NCI-H2081 treated with DMSO at 0.1 percent for 48 hours (cell line): ENCODE measurements around the gene DGCR8.
"Not testable (repeated sequence)": the region's sequence is repeated elsewhere in the genome, so short reads cannot be mapped to it uniquely, and the experiment has no call there.

ENCODE experiments used
- DNase-seq: peaks from one replicate; lab custom pipeline; 2025; lab: John Stamatoyannopoulos, UW

The DGCR8 gene

GRCh38 chr22:20066617-20067383, 13.2 kb upstream of the DGCR8 start:
- DNase-seq = no peak

DNA sequence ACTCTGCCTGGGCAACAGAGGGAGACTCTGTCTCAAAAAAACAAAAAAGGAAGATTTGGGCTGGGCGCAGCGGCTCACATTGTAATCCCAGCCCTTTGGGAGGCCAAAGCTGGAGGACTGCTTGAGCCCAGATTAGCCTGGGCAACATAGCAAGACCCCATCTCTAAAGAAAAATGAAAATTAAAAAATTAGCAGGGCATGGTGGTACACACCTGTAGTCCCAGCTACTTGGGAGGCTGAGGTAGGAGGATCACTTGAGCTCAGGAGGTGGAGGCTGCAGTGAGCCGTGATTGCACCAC, 12.7 kb upstream of the DGCR8 start:
- not testable (repeated sequence) for DNase-seq

GRCh38 chr22:20068640-20069039, 11.4 kb upstream of the DGCR8 start:
- no peak for DNase-seq

DNA sequence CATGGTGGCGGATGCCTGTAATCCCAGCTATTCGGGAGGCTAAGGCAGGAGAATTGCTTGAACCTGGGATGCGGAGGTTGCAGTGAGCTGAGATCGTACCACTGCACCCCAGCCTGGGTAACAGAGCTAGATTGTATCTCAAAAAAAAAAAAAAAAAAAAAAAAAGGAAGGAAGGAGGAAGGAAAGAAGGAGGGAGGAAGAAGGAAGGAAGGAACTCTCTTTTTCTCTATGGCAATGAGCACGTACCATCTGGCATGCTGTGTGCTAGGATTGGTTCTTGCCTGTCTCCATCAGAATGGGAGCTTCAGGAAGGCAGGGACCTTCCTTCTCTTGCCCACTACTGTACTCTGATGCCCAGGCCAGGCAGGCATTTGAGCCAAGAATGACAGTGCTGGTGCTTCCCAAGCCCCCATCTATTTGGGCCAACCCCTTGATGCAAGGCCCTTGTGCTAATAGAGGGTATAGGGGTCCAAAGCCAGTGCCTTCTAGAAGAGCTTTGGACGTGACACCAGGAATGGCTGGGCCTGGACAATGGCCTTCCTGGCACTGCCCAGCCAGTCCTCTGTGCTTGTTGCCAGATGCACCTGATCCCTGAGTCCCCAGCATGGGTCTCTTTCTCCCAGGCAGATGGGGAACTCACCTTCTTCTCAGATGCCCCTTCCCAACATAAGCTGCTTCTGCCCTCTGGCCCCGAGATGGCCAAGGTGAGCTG, 10.6 kb upstream of the DGCR8 start:
- DNase-seq = no peak

GRCh38 chr22:20071524-20071972, 8.5 kb upstream of the DGCR8 start:
- no peak for DNase-seq

GRCh38 chr22:20076627-20077172, 3.3 kb upstream of the DGCR8 start:
- no peak for DNase-seq

DNA sequence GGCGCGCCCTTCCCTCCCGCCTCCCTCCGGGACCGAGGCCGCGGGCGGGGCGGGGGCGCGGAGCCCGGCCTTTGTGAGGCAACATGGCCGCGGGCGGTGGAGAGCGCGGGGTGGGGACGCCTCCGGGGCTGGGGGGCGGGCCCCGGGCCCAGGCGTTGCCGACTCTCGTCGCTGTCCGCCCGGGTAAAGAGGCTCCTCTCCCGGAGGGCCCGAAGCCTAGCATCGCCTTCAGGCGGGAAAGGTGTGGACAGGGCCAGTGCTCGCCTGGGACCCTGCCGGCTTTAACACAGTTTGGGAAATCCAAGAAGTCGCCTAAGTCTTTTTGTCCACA, 369 bp downstream of the DGCR8 start:
- DNase-seq = no peak

DNA sequence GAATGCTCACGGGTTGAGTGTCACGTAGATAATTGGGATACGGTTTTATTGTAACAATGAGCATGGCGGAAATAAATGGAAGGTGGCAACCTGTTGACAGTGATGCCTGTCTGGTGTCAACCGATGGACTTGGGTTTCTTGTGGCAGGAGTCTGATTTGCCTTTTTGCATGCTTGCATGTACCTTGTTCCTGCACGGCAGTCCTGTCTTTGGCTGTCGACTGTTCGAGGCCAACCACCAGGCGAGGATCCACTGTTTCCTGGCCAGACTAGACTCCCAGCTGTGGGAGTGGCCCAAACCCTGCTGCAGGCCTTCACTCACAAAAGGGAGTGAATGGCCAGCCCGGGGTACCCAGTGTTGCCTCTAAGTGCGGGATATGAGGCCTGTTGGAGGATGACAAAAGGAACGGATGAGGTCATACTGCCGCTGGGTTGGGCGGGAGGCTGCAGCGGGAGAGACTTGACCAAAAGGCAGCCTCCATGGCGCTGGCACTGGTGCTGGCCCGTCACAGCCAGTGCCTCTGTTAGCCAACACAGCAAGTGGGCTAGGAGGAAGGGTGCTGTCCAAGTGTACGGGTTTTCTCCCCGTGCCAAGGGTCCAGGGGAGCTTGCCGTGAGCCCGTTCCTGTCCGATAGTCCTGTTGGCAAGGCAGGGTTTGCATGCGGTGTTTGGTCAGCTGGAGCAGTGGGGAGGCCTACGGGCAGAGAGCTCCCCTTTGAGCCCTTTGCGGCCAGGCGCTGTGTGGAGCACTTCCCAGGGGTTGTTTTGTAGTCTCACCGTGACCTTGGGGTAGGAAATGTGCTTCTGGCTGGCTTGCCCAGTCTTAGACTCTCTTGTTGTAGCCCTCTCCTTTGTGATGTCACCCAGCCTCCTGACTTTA, 974 bp downstream of the DGCR8 start:
- no peak for DNase-seq

GRCh38 chr22:20083157-20083890, 3.3 kb downstream of the DGCR8 start:
- no peak for DNase-seq

DNA sequence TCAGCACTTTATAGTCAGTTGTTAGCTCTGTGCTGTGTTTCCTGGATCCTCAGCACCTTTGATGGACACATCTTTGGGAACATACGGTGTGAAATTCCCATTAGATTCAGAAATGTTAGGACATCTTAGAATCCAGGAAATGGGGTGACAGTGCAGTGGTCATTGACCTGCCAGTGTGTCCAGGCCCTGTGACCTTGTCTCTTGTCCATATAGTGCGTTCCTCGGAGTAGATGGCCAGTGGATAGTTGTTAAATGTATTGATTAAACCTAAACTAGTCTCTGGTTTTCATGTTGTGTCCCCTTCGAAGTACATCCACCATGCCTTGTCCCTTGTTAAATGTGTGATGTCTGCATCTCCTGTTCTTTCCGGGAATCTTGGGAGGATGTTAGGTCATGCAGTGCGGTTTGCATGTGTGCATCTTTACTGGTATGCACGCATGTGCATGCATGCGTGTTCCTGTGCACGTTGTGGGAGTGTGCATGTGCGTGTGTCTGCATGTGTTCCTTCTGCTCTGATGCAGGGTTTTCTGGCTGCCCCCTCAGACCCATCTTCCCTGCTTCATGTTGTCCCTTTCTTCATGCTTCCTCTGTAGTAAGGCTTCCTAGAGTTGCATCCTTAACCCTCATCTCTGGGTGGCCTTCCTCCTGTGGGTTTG, 4.0 kb downstream of the DGCR8 start:
- DNase-seq = no peak

GRCh38 chr22:20084547-20085413, 4.7 kb downstream of the DGCR8 start:
- DNase-seq = no peak

- no peak for DNase-seq
These were observed 5.6 kb downstream of the DGCR8 start for GRCh38 chr22:20085651-20086050.

DNA sequence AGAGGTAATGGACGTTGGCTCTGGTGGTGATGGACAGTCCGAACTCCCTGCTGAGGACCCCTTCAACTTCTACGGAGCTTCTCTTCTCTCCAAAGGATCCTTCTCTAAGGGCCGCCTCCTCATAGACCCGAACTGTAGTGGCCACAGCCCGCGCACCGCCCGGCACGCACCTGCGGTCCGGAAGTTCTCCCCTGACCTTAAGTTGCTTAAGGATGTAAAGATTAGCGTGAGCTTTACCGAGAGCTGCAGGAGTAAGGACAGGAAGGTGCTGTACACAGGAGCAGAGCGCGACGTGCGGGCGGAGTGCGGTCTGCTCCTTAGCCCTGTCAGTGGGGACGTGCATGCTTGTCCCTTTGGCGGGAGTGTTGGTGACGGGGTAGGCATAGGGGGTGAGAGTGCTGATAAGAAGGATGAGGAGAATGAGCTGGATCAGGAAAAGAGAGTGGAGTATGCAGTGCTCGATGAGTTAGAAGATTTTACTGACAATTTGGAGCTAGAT, 6.1 kb downstream of the DGCR8 start:
- DNase-seq = no peak

GRCh38 chr22:20086763-20087162, 6.7 kb downstream of the DGCR8 start:
- no peak for DNase-seq

DNA sequence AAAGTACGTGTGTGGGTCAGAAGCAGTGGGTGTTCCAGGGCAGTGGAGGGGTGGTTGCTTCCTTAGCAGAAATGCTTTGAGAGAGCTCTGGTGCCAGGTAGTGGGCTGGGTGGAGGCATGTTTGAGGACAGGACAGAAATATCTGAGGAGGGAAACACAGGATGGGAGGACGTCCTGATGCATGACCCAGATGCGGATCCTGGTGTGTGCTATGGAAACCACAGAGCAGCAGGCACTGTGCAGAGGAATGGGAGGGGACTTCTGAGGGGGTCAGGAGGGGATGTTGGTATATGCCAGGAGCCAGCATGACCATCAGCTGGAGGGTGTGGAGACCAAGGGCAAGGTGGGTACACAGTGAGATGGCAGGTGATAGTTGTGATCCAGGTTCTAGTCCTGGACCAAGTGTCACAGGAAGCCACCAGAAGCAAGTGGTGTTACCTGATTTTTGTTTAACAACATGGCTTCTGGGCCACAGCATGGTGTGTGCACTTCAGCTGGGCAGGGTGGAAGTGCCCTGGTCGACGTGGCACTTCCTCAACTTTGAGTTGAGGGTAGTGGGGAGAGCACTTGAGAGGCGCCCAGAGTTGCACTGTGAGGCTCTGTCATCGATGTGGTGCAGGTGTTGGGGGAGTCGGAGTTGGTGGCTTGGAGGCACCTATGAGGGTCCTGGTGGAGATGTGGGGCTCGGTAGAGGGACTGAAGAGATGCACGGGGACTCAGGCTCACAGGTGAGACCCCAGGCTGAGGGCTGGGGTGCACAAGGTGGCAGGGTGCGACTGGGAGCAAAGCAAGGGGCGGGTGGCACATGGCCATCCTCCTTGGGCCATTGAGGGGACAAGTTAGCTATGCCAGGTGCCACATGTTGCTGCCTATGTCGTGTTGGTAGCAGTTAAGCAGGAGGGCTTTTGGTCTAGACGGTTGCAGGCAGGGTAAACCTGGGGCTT, 7.5 kb downstream of the DGCR8 start:
- no peak for DNase-seq

GRCh38 chr22:20088263-20088648, 8.2 kb downstream of the DGCR8 start:
- no peak for DNase-seq

DNA sequence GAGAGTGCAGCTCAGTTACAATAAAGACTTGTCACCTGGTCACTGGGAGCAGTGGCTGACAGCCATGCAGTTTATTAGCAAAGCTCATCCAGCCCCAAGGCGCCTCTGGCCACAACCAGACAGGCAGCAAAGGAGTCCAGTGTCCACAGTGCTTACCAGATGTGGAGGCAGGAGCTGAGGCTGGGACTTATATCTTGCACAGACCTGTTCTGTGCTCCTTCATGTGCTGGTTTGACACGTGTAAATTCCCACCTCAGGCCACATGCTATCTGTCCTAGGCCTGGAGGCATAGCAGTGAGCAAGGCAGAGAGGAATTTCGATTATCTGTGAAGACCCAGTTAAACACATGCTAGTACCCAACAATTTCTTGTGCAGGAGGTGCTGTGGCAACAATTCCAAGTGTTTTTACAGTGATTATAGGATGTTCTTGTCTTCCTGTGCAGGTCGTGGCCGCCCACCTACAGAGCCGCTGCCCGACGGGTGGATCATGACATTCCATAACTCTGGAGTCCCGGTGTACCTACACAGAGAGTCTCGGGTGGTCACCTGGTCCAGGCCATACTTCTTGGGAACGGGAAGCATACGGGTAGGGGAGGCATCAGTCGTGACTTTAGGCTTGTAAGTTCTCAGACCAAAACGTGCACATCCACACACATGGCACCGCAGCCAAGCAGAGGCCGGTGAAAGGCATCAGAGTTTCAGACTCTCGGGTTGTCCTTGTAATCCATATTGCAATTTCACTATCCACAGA, 9.4 kb downstream of the DGCR8 start:
- DNase-seq = no peak

GRCh38 chr22:20089977-20090729, 10.1 kb downstream of the DGCR8 start:
- no peak for DNase-seq
